Adrenal gland (tissue), 12 donors: ENCODE results near the gene CRYGS. TPM values are rescaled to one million over a fixed set of nuclear protein-coding genes. Genes with fewer than 3 reads are reported as not detected.

ENCODE experiments used
- DNase-seq, 7 donors: peaks; one replicate each; pipeline ENCODE4 v3.0.0-alpha.2; 2019 to 2020
- H3K27ac ChIP-seq, 5 donors: fragments of 200-600 bp; sonication (generic) in 4 of 5; 1 replicate in 3 of 5; 2 replicates in 2 of 5; pipeline versions ENCODE4 v1.5.1 to v1.8.0; 2016 to 2020; ENCODE audit warnings: mild to moderate bottlenecking in 1 of 5
- H3K27me3 ChIP-seq: fragments of 200-600 bp; 2 replicates; pipeline ENCODE4 v1.8.0; 2021
- H3K36me3 ChIP-seq, 2 donors: fragments of 200-600 bp; replicated peaks in 1 of 2; 1 replicate in 1 of 2; 2 replicates in 1 of 2; pipeline versions ENCODE4 v1.5.1 to v1.8.0; 2018 to 2022
- H3K4me1 ChIP-seq, 2 donors: fragments of 200-600 bp; replicated peaks in 1 of 2; 1 replicate in 1 of 2; 2 replicates in 1 of 2; pipeline versions ENCODE4 v1.5.1 to v1.8.0; 2018 to 2021
- H3K4me3 ChIP-seq, 4 donors: fragments of 200-600 bp; sonication (generic) in 3 of 4; one replicate each; pipeline ENCODE4 v1.5.1; 2016 to 2018
- H3K9me3 ChIP-seq, 3 donors: fragments of 200-600 bp; sonication (generic) in 1 of 3; replicated peaks in 1 of 3; 1 replicate in 2 of 3; 2 replicates in 1 of 3; pipeline versions ENCODE4 v1.5.1 to v1.8.0; 2016 to 2021
- POLR2A ChIP-seq, 2 donors: fragments of 450-650 bp; IDR thresholded peaks; one replicate each; pipeline ENCODE4 v1.6.1; 2017; ENCODE audit warnings: antibody characterized with exemption in 2 of 2, mild to moderate bottlenecking in 2 of 2, moderate library complexity in 1 of 2
- WGBS, 4 donors: extraction: QIAGEN DNeasy Blood & Tissue Kit in 2 of 4; methylation state at CpG; one replicate each; pipeline versions ENCODE4 v1.1.5 to v1.1.7; 2013 to 2017; 5-methylcytosine and 5-hydroxymethylcytosine counted together
- intact Hi-C, 2 donors: fragments of 100-400 bp; cut with DNase I; formaldehyde crosslinking; loops; one replicate each; pipeline versions ENCODE4 v1.14.1 to v1.15.0; 2022 to 2023
- polyA plus RNA-seq, 3 donors: library from polyadenylated mRNA; stranded (reverse); fragments of 200-250 nt in 2 of 3; fragments of 350-450 nt in 1 of 3; fragmentation: Illumina TruSeq in 1 of 3; extraction: RNeasy Lipid Tissue Mini Kit (QIAGEN cat#74804) in 1 of 3; gene quantifications; one replicate each; pipeline ENCODE4 v1.2.3, GENCODE V29; 2013 to 2014
- total RNA-seq, 9 donors: library from RNA; depleted of rRNA in 4 of 9; stranded (reverse); fragments of >200 nt in 4 of 9; fragments of 120-200 nt in 1 of 9; fragmentation: NEBNext Ultra II Directional in 1 of 9; extraction: Animal tissue kit (Norgen Biotek cat#: 25700) in 1 of 9; gene quantifications; one replicate each; pipeline versions ENCODE4 v1.1.0 to v1.2.4, GENCODE V29; 2013 to 2023
- TF ChIP-seq, protein P1 (sequence below), 6 experiments: fragments of 450-650 bp in 4 of 6; fragments of 200-600 bp in 2 of 6; sonication (generic) in 1 of 6; IDR thresholded peaks; 1 replicate in 5 of 6; 2 replicates in 1 of 6; pipeline versions ENCODE4 v1.5.1 to v1.8.0; 2016 to 2021; ENCODE audit warnings: antibody characterized with exemption in 6 of 6, mild to moderate bottlenecking in 2 of 6, moderate library complexity in 1 of 6
- donor health status: healthy with polysubstance abuse.
- donor health status: Bipolar disorder and iron deficiency.
- donor health status: DM: yes; HTN: yes; CAD: no.
- donor health status: DM: no; HTN: no; CAD: no.
- donor health status: DM: no; HTN: no; CAD: no.
- donor health status: DM: yes; HTN: yes; CAD: no.

CRYGS gene
- total and polyA plus RNA-seq, 12 donors, result 0.78 to 22.0 (median 2.4) TPM

DNA sequence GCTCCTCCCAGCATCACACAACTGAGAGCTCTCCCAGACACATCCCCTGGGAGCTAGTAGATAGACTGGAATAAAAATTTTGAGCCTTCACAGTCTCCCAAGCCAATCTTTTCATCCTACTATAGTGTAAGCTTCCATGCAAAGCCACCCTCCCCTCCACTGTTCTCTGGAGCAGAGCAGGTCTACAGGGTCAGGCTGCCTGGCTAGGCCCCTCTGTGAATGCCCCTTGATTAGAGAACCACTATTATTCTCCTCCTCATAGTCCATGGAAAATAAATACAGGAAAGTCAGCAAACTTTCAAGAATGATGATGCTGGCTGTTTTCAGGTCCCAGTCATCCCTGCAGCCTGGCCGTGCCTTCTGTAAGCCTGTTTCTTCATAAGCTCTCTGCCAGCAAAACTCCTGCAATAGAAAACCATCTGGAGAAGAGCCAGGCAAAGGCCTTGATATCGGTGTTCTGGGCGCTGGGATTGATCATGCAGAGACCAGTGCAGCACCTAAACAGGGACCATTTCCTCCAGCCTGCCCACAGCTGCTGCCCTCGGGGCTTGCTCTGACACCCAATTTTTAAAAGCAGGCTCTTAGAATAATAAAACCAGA, 51.7 kb downstream of the CRYGS start:
- intact Hi-C loops, result no loop called here
- TF ChIP-seq POLR2A (IDR thresholded peaks at IDR 0.05), result no peak
- TF ChIP-seq, protein P1, sequence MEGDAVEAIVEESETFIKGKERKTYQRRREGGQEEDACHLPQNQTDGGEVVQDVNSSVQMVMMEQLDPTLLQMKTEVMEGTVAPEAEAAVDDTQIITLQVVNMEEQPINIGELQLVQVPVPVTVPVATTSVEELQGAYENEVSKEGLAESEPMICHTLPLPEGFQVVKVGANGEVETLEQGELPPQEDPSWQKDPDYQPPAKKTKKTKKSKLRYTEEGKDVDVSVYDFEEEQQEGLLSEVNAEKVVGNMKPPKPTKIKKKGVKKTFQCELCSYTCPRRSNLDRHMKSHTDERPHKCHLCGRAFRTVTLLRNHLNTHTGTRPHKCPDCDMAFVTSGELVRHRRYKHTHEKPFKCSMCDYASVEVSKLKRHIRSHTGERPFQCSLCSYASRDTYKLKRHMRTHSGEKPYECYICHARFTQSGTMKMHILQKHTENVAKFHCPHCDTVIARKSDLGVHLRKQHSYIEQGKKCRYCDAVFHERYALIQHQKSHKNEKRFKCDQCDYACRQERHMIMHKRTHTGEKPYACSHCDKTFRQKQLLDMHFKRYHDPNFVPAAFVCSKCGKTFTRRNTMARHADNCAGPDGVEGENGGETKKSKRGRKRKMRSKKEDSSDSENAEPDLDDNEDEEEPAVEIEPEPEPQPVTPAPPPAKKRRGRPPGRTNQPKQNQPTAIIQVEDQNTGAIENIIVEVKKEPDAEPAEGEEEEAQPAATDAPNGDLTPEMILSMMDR (IDR thresholded peaks at IDR 0.05), result no peak
- no peaks in the 10 kb centered on the region for H3K36me3 ChIP-seq
- WGBS, 4 donors, result 44 to 58% (median 51%) methylated on average over 4 of the region's 4 CpGs
- H3K4me1 ChIP-seq, result no peaks in the 10 kb centered on the region
- no peaks in the 10 kb centered on the region for H3K27me3 ChIP-seq
- DNase-seq, result peak in 1 of 7 donors; percentile 58
- H3K9me3 ChIP-seq, result no peaks in the 10 kb centered on the region
- peak overlapping the region in 1 of 5 donors; percentile 21 for H3K27ac ChIP-seq
- H3K4me3 ChIP-seq, result no peak overlapping the region

DNA sequence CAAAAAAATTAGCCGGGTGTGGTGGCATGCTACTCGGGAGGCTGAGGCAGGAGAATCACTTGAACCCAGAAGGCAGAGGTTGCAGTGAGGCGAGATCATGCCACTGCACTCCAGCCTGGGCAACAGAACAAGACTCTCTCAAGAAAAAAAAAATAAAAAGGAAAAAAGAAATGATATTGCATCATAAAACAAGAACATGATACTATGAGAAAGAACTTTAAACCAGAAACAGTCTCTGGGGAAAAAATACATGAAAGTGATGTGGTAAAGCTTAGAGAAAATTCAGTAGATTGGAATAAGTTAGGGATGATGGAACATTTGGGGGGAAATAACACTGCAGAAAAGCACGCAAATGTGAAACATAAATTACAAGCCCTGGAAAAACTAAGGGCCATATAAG, 54.7 kb downstream of the CRYGS start:
- Histone ChIP-seq H3K27ac (no peak overlapping the region), H3K27me3 (no peaks in the 10 kb centered on the region), H3K4me1 (no peaks in the 10 kb centered on the region), H3K9me3 (no peaks in the 10 kb centered on the region), H3K4me3 (no peak overlapping the region), H3K36me3 (no peaks in the 10 kb centered on the region)
- TF ChIP-seq, protein P1 (IDR thresholded peaks at IDR 0.05), result no peak
- no peak for TF ChIP-seq POLR2A (IDR thresholded peaks at IDR 0.05)
- DNase-seq, result no peak
- WGBS, 4 donors, result 71 to 86% (median 83%) methylated on average over 4 of the region's 4 CpGs
- intact Hi-C loops, result no loop called here

Other genes starting within 250 kb of the CRYGS start
- 10 to 100 TPM; 16.0 to 43.7 (median 29.3) TPM for gene DGKG, start 182.1 kb downstream of the CRYGS start, total RNA-seq
- 10 to 100 TPM in 1 of 3 donors, 1 to 10 TPM in 2; 2.9 to 40.3 (median 4.3) TPM for gene DGKG, start 182.1 kb downstream of the CRYGS start, polyA plus RNA-seq
- 10 to 100 TPM in 5 of 9 donors, 1 to 10 TPM in 4; 7.8 to 21.0 (median 10.1) TPM for gene TBCCD1, start 23.0 kb upstream of the CRYGS start, total RNA-seq
- 10 to 100 TPM in 1 of 3 donors, 1 to 10 TPM in 2; 3.3 to 14.2 (median 3.3) TPM for gene TBCCD1, start 23.0 kb upstream of the CRYGS start, polyA plus RNA-seq
- 10 to 100 TPM; 20.1 to 70.9 (median 36.2) TPM for gene DNAJB11, start 26.3 kb upstream of the CRYGS start, total RNA-seq
- gene DNAJB11, start 26.3 kb upstream of the CRYGS start, polyA plus RNA-seq, result 10 to 100 TPM; 41.8 to 93.2 (median 50.1) TPM
- 1 to 10 TPM in 2 of 9 donors, under 1 TPM in 1, not detected in 6; 0.22 to 1.4 (median 1.3) TPM for gene AHSG, start 68.7 kb upstream of the CRYGS start, total RNA-seq
- under 1 TPM in 1 of 3 donors, not detected in 2; 0.26 TPM for gene AHSG, start 68.7 kb upstream of the CRYGS start, polyA plus RNA-seq
- not detected for gene FETUB, start 96.0 kb upstream of the CRYGS start, total RNA-seq
- gene FETUB, start 96.0 kb upstream of the CRYGS start, polyA plus RNA-seq, result not detected
- under 1 TPM in 1 of 9 donors, not detected in 8; 0.14 TPM for gene HRG, start 121.6 kb upstream of the CRYGS start, total RNA-seq
- gene HRG, start 121.6 kb upstream of the CRYGS start, polyA plus RNA-seq, result under 1 TPM in 1 of 3 donors, not detected in 2; 0.26 TPM
- gene KNG1, start 173.0 kb upstream of the CRYGS start, total RNA-seq, result under 1 TPM in 3 of 9 donors, not detected in 6; 0.16 to 0.32 (median 0.19) TPM
- under 1 TPM in 1 of 3 donors, not detected in 2; 0.38 TPM for gene KNG1, start 173.0 kb upstream of the CRYGS start, polyA plus RNA-seq
- 100 to 1,000 TPM; 221 to 791 (median 514) TPM for gene EIF4A2, start 239.2 kb upstream of the CRYGS start, total RNA-seq
- gene EIF4A2, start 239.2 kb upstream of the CRYGS start, polyA plus RNA-seq, result 100 to 1,000 TPM; 506 to 547 (median 520) TPM